Upper lobe of right lung (tissue), 1 donor: ENCODE results near the gene PIK3CD. TPM values are rescaled to one million over a fixed set of nuclear protein-coding genes. Genes with fewer than 3 reads are reported as not detected.
"Not testable (repeated sequence)": the region's sequence is repeated elsewhere in the genome, so short reads cannot be mapped to it uniquely, and the experiment has no call there.

Source experiments
- ATAC-seq: fragments of 200-7000 bp; cut with Tn5 transposase; one replicate; pipeline ENCODE4 v1.9.1; 2020; ENCODE audit warnings: mild to moderate bottlenecking, moderate library complexity
- DNase-seq: peaks from one replicate; pipeline ENCODE4 v3.0.0-alpha.2; 2020
- H3K27ac ChIP-seq: fragments of 200-600 bp; one replicate; pipeline ENCODE4 v1.8.0; 2022
- H3K27me3 ChIP-seq: fragments of 200-600 bp; one replicate; pipeline ENCODE4 v1.8.0; 2022; ENCODE audit warnings: mild to moderate bottlenecking
- H3K36me3 ChIP-seq: fragments of 200-600 bp; one replicate; pipeline ENCODE4 v1.8.0; 2022
- H3K4me1 ChIP-seq: fragments of 200-600 bp; one replicate; pipeline ENCODE4 v1.8.0; 2022
- H3K4me3 ChIP-seq: fragments of 200-600 bp; one replicate; pipeline ENCODE4 v1.8.0; 2022; ENCODE audit warnings: mild to moderate bottlenecking
- H3K9me3 ChIP-seq: fragments of 200-600 bp; one replicate; pipeline ENCODE4 v1.8.0; 2022
- intact Hi-C: fragments of 100-400 bp; cut with DNase I; formaldehyde crosslinking; loops from one replicate; pipeline ENCODE4 v1.11.0; 2022
- total RNA-seq: library from RNA; stranded (reverse); fragmentation: NEBNext Ultra II Directional; extraction: Animal tissue kit (Norgen Biotek cat#: 25700); gene quantifications from one replicate; pipeline ENCODE4 v1.2.1, GENCODE V29; 2021
- TF ChIP-seq, protein P1 (sequence below): fragments of 200-600 bp; IDR thresholded peaks from one replicate; pipeline ENCODE4 v1.8.0; 2022; ENCODE audit warnings: antibody characterized with exemption
- donor health status: DM: no; HTN: yes; CAD: no; lungs with severe emphysema.

PIK3CD gene
- total RNA-seq, 1 donor from 2014 or later: 18.2 TPM

DNA sequence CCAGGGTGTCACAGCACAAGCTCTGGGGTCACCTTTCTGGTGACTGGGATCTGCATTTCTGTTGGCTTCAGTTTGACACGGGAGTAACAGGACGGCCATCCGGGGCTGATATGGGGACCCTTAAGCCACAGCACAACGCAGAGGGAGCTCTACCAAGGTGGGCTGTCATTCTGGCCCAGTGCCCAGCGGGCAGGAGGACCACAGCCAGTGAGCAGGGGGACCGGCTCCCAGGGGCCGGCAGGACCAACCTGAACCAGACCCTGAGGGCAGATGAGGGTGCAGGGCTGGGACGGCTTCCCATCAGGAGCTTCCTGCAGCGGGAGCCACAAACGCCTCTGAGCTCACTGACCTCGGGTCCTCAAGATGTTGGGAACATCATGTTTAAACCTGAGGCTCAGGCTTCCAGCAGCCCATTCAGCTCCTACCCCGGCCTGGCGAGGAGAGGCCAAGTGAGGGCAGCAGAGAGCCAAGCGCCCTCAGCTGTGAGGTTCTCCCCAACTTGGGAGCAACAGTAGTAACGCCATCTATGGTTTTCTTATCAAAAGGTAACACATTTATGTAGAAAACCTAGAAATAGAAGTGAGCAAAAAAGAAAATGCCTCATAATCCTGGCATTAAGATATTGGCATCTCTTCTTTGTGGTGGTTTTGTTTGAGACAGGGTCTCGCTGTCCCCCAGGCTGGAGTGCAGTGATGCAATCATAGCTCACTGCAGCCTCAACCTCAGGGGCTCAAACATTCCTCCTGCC is 36.0 kb upstream of the PIK3CD start:
- Histone ChIP-seq H3K27me3 (no peaks in the 10 kb centered on the region), H3K36me3 (peaks cover 9% of the 10 kb centered on the region), H3K27ac (no peak overlapping the region), H3K4me3 (no peak overlapping the region), H3K4me1 (no peaks in the 10 kb centered on the region), H3K9me3 (no peaks in the 10 kb centered on the region)
- DNase-seq (peak; percentile 72), ATAC-seq (peak; percentile 74)
- intact Hi-C loops: no loop called here
- TF ChIP-seq, protein P1, sequence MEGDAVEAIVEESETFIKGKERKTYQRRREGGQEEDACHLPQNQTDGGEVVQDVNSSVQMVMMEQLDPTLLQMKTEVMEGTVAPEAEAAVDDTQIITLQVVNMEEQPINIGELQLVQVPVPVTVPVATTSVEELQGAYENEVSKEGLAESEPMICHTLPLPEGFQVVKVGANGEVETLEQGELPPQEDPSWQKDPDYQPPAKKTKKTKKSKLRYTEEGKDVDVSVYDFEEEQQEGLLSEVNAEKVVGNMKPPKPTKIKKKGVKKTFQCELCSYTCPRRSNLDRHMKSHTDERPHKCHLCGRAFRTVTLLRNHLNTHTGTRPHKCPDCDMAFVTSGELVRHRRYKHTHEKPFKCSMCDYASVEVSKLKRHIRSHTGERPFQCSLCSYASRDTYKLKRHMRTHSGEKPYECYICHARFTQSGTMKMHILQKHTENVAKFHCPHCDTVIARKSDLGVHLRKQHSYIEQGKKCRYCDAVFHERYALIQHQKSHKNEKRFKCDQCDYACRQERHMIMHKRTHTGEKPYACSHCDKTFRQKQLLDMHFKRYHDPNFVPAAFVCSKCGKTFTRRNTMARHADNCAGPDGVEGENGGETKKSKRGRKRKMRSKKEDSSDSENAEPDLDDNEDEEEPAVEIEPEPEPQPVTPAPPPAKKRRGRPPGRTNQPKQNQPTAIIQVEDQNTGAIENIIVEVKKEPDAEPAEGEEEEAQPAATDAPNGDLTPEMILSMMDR: peak; percentile 62

DNA sequence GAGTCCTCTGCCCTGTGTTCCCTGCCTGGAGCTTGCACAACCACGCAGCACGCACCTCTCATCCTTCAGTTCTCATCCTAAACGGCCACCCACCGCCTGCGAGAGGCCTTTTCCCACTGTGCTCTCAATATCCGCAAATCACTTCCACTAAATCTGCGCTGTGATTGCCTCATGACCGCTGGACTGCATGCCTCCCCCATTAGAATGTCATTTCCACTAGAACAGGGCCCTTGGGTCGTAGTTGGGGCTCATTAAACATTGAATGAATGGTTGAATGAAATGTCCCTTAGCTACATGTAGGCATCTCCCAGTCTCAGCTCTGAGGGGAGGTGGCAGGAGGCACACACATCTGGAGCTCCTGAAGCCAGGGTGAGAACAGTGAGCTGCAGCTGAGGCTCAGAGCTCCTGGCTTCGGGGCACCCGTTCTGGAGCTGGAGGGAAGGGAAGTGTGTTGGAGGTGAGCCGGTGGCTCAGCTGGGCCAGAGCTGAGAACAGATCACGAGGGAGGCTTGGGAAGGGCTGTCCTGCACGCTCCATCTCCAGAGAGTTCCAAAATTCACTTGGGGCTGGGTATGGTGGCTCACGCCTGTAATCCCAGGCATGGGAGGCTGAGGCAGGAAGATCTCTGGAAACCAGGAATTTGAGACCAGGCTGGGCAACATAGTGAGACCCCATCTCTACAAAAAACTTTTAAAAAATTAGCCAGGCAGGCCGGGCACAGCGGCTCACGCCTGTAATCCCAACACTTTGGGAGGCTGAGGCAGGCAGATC is 32.4 kb upstream of the PIK3CD start:
- H3K36me3 ChIP-seq: no peaks in the 10 kb centered on the region
- H3K27ac ChIP-seq: no peak overlapping the region
- DNase-seq (no peak), ATAC-seq (no peak)
- H3K9me3 ChIP-seq: no peaks in the 10 kb centered on the region
- intact Hi-C loops: no loop called here
- H3K4me1 ChIP-seq: no peaks in the 10 kb centered on the region
- TF ChIP-seq, protein P1: no peak
- H3K27me3 ChIP-seq: no peaks in the 10 kb centered on the region
- H3K4me3 ChIP-seq: no peak overlapping the region

DNA sequence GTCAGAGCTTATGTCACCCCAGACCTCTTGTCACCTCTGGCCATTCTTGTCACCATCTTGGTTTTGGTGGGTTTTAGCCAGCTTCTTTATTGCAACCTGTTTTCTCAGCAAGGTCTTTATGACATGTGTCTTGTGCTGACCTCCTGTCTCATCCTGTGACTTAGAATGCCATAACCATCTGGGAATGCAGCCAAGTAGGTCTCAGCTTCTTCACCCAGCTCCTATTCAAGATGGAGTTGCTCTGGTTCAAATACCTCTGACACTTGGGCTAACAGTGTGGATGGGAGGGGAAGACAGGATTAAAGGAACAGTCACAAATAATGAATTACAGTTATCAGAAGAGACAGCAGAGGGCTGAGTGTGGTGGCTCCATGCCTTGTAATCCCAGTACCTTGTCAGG is 30.5 kb upstream of the PIK3CD start:
- Histone ChIP-seq H3K9me3 (no peaks in the 10 kb centered on the region), H3K27me3 (no peaks in the 10 kb centered on the region), H3K4me3 (no peak overlapping the region), H3K36me3 (no peaks in the 10 kb centered on the region), H3K4me1 (no peaks in the 10 kb centered on the region), H3K27ac (no peak overlapping the region)
- TF ChIP-seq, protein P1: no peak
- no peak for ATAC-seq
- intact Hi-C loops: loop anchor here (10.0 kb wide), 1 partner anchor 244 kb away; no protein-coding TSS in a partner anchor
- no peak for DNase-seq

DNA sequence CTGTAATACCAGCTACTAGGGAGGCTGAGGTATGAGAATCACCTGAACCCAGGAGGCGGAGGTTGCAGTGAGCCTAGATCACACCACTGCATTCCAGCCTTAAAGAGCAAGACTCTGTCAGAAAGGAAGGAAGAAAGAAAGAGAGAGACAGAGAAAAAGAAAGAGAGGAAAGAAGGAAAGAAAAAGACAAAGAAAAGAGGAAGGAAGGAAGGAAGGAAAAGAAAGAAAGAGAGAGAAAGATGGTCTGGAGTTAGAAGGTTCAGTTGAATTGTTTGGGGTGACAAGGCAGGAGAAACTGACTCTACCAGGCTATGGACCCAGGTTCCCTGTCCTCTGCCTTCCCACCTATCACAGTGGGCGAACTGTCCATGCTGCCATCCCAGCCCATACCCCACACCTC is 27.4 kb upstream of the PIK3CD start:
- H3K27me3 ChIP-seq: no peaks in the 10 kb centered on the region
- ATAC-seq (no peak), DNase-seq (no peak)
- no peaks in the 10 kb centered on the region for H3K9me3 ChIP-seq
- H3K4me3 ChIP-seq: no peak overlapping the region
- intact Hi-C loops: loop anchor here (10.0 kb wide), 1 partner anchor 241 kb away; no protein-coding TSS in a partner anchor
- TF ChIP-seq, protein P1: no peak
- H3K4me1 ChIP-seq: no peaks in the 10 kb centered on the region
- no peaks in the 10 kb centered on the region for H3K36me3 ChIP-seq
- H3K27ac ChIP-seq: no peak overlapping the region

DNA sequence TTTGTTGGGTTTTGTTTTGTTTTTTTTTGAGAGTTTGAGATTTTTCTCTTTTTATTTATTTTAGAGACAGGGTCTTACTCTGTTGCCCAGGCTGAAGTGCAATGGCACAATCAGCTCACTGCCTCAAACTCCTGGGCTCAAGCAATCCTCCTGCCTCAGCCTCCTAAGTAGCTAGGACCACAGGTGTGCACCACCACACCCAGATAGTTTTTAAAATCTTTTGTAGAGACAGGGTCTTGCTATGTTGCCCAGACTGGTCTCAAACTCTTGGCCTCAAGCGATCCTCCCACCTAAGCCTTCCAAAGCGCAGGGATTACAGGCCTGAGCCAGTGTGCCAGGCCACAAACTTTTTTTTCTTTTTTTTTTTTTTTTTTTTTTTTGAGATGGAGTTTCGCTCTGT is 26.5 kb upstream of the PIK3CD start:
- intact Hi-C loops: loop anchor here (10.0 kb wide), 1 partner anchor 240 kb away; no protein-coding TSS in a partner anchor
- not testable (repeated sequence) for H3K27ac ChIP-seq, ATAC-seq

DNA sequence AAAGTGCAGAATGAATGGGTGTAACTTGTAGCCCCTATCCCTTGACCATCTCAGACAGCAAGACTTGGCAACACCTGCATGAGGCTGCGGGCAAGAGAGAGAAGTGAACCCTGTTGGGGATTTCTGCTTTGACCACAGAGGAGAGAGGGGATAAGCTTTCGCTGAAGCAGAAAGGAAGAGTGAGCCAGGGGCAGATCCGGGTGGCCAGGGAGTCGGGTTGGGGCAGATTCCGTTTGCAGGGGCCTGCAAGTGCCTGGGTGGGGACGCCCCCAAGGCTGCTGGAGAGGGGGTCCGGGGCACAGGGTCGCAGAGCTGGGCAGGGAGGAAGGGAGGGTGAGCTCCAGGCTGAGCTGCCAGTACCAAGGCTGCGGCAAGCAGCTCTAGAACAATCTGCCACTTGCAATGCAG is 25.3 kb upstream of the PIK3CD start:
- TF ChIP-seq, protein P1: no peak
- Histone ChIP-seq H3K36me3 (no peaks in the 10 kb centered on the region), H3K4me1 (no peaks in the 10 kb centered on the region), H3K27ac (no peak overlapping the region), H3K27me3 (no peaks in the 10 kb centered on the region), H3K9me3 (no peaks in the 10 kb centered on the region), H3K4me3 (no peak overlapping the region)
- intact Hi-C loops: loop anchor here (10.0 kb wide), 1 partner anchor 239 kb away; no protein-coding TSS in a partner anchor
- DNase-seq (no peak), ATAC-seq (no peak)

More for the DNA sequence above, 26.5 kb upstream of the PIK3CD start:
- H3K36me3 ChIP-seq, H3K9me3 ChIP-seq, H3K4me1 ChIP-seq, DNase-seq, H3K4me3 ChIP-seq, H3K27me3 ChIP-seq: not testable (repeated sequence)
